ENCODE results near the gene SH3RF3. TPM values are rescaled to one million over a fixed set of nuclear protein-coding genes. Genes with fewer than 3 reads are reported as not detected.
"Not testable (repeated sequence)": the region's sequence is repeated elsewhere in the genome, so short reads cannot be mapped to it uniquely, and the experiment has no call there.

The SH3RF3 gene
- 32.5 and 35.8 TPM in 2 replicates for total RNA-seq

DNA sequence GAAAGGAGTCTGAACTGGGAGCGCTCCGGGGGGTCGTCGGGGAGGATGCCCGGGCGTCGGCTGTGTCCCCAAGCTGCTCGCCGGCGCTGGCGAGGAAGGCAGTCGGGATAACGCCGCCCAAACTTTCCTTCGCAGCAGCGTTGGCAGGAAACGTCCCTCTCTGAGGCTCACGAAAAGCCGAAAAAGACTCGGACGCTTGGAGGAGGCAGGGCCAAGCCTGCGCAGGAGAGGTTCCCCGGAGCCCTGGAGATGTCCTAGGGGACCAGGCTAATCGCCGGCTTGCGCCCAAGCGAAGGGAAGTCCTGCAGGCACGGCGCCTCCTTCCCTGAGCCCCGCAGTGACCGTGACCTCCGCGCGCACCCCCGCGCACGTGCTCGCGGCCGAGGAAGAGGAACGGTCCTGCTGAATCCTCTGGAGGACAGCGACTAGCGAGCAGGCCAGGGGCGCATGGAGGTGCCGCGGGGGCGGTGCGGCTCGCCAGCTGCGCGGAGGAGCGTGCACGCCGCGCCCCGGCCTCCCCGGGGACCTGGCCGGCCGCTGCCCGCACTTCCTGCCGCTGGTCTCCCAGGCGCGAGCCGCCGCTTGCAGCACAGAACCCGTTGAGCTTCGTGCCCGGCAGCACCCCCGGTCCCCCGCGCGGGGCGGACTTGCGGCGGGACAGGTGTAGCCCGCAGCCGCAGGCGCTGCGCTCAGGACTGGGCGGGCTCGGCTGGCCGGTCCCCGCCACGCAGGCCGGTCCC is at the start of gene SH3RF3:
SH3RF3 (plus strand) TSS at position 590 of the 740 bp plus-strand sequence.
- DNase-seq (ENCODE audit: extremely low read depth, low read depth, low spot score): no peak

DNA sequence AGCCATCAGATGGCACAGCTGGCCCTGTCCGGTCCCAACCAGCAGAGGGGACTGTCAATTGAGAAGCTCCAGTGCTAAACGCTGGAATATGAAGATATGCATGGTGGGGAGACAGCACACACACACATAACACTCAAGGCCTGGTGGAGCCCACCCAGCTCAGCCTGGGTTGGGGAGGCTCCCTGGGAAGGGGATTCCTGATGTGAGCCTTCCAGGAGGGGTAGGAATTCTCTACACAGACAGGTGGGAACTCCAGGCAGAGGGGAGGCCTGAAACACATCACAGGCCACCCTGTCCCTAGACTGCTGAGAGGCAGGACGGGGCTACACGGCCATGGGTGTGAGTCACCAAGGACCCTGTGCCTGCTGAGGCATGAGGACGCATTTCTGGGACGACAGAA is 49.4 kb upstream of the SH3RF3 start:
- DNase-seq (ENCODE audit: extremely low read depth, low read depth, low spot score): no peak

DNA sequence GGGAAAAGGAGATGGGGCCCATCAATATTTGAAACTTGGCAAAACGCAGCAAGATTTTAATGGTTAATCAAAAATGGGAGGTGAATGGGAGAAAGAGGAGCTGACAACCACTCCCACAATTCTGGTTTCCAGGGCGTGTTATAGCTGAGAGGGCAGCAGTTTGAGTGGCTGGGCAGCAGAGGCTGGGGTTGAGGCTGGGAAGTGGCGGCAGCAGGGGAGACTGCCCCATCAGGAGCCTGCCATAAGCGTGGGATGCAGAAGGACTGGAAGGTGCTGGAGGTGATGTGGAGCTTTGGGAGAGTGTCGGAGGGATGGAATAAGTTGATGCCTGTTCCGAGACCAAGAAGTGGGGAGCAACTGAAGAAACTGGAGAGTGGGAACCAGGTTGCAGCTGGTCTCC is 48.9 kb upstream of the SH3RF3 start:
- no peak for DNase-seq (ENCODE audit: extremely low read depth, low read depth, low spot score)

DNA sequence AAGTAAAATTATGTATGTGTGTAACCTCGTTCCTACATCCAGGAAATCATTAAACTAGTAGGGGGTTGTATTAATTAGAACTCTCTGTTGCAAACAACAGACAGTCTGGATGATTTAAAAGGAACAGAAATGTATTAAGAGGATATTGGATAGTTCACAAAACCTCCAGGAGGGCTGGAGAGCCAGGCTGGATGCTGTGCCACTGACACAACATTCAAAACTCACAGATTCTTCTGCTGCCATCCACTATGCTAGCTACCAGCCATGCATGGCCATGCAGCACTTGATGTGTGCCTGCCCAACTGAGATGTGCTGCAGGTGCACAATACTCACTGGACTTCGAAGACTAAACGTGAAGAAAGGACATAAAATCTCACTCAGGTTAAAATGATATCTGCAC is 48.2 kb upstream of the SH3RF3 start:
- DNase-seq (ENCODE audit: extremely low read depth, low read depth, low spot score): no peak

DNA sequence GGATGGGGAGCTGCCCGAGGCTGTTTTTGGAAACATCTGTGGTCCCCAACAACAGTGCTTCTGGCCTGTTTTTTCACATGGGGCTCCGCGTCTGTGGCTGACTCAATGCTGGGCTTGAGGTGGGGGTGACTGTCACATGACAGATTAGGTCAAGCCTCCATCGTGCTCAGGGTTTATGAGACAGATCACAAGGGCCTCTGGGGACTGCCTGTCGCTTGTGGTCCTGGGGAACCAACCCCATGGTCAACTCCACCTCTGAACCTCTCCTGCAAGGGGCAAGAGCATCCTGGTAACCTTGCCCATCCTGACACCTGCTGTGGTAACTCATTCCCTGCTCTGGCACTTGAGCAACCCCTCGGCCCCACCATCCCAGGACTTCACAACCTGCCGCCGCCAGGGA is 47.6 kb upstream of the SH3RF3 start:
- no peak for DNase-seq (ENCODE audit: extremely low read depth, low read depth, low spot score)

DNA sequence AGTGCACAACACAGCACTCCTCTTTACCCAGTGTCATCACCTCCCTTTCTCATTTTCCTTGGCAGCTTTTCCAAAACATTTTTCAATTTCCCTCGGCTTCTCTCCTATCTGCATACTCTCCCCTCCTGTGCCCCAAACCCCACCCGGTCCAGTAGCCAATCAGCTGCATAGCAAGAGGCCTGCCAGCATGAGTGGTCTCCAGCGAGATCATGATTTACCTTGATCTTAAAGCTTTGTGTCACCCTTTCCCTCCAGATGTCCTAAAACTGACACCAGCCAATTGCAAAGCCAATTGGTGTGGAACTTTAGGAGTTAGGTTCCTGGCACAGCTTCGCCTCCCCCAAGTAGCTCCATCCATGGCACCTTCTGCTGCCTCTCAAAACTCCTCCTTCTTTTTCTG is 45.2 kb upstream of the SH3RF3 start:
- DNase-seq (ENCODE audit: extremely low read depth, low read depth, low spot score): no peak

DNA sequence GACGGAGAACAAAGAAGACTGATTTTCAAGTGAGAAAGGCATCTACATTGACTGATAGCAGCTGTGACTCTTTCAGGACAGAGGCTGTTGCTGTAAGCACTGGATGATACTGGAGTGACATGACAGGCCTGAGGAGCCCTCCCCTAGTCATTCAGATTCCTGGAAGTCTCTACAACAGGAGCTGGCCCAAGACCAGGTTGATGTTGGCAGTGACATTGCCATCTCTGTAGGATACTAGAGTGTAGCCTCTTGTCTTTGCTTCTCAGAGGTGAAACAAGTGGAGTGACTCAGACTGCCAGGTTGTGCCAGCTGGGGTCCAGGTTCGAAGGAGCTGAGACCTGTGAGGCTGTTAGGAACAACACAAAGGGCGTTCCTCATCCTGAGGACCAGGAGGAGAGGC is 44.7 kb upstream of the SH3RF3 start:
- no peak for DNase-seq (ENCODE audit: extremely low read depth, low read depth, low spot score)

DNA sequence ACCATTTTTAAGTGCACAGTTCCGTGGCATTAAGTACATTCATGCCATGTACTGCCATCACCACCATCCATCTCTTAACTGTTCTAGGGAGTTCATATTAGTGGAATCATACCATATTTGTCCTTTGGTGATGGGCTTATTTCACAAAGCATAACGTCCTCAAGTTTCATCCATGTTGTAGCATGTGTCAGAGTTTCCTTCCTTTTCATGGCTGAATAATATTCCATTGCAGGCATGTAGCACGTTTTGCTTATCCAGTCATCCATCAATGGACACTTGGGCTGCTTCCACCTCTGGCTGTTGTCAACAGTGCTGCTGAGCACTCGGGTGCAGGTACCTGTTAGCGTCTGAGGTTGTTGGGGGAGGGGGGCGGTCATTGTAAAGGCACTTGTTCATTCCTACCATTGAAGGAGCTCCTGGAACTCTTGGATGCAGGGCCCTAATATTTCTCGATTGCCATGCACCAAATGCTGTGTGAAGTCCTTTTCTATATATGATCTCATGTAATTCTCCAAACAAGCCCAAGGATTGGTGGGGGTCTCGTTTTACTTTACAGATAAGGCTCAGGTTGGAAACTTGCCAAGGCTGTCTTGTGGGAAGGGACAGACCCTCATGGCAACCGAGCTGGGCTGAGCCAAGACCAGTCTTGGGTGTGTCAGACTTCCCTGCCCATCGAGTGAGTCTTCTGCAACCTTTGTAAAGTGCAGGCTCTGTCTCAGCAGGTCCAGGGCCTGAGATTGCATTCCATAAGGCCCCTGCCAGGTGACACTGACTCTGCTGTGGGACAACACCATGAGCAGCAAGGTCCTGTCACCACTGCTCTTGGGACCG is 42.9 kb upstream of the SH3RF3 start:
- no peak for DNase-seq (ENCODE audit: extremely low read depth, low read depth, low spot score)

DNA sequence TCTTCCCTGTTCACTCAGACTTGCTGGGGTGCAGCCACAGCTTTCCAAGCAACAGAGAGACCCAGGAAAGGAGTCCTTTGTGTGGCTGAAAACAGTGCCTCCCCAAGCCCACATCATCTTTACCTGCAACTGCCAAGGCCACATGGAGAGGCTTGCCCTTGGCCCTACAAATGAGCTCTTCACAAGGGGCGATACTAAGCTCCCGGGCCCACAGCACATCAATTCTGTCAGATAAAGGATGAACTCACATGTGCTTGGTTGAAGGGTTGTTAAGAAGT is 42.3 kb upstream of the SH3RF3 start:
- DNase-seq (ENCODE audit: extremely low read depth, low read depth, low spot score): no peak

DNA sequence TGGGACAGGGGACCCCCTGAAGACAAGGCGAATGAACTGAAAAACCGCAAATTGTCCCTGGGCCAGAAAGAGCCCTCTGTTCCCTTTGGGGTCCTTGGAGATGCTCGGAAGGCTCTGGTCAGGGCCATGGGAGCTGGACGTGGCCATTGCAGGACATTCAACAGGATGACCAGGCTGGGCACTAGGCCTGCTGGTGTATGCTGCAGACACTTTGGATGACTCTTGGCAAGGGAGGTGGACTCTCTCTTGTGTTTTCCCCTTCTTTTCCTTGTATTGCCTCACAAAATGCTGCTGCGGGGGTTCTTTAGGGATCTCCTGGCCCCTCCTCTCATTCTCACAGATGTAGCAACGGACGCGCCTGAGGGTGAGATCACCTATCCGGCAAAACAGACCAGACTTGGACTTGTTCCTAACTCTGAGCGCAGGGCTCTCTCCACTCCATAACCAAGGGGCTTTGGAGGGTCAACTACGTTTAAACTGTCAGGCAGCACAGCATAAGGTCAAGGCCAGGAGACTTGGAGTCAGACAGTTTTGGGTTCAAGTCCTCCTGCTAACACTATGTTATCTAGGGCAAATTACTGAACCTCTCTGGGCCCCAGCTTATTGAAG is 41.8 kb upstream of the SH3RF3 start:
- no peak for DNase-seq (ENCODE audit: extremely low read depth, low read depth, low spot score)

DNA sequence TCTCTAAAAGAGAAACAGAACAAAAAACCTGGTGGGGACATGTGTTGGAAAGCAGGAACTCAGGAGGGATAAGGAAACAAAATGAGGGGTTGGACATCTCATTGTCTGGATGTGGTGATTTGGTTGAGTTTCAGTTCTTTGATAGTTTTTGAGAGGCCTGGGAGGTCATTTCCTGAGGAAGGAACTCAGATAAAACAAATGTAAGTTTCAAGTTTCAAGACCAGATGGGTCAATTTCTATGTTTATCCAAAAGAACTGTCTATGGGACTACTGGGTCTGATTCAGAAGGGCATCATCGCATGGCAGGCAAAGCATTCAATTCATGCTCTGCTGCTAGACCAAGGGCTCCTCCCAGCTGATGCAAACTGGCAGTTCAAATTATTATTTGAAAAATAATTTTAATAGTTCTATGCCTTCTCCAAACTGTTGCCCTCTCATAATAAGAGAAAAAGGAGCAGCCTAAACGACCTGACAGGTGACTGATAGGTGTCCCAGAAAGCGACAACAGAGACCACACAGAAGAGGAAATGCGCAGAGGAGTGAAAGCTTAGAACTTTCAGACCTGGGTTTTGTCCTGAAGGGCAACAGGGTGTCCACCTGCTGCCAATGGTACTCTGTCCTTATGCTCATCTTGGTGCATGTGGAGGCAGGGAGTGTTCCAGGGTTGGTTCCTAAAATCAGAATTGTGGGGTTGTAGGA is 39.3 kb upstream of the SH3RF3 start:
- DNase-seq (ENCODE audit: extremely low read depth, low read depth, low spot score): no peak

DNA sequence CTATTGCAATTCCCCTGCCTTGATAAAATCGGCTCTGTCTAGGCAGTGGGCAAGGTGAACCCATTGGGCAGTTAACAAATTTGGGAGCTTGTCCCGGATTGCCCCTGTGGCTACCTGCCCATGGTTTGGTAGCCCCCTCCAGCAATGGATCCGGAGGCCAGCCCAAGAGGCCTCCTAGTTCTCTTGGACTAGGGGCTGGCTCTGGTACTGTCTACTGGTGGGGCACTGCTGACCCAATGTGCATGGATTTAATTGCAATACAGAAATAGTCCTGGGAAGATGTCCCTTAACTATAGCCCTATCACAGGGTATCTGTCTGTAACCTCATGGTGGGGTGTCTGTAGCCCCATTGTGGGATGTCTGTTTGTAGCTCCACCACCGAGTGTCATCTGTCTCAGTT is 37.5 kb upstream of the SH3RF3 start:
- no peak for DNase-seq (ENCODE audit: extremely low read depth, low read depth, low spot score)

DNA sequence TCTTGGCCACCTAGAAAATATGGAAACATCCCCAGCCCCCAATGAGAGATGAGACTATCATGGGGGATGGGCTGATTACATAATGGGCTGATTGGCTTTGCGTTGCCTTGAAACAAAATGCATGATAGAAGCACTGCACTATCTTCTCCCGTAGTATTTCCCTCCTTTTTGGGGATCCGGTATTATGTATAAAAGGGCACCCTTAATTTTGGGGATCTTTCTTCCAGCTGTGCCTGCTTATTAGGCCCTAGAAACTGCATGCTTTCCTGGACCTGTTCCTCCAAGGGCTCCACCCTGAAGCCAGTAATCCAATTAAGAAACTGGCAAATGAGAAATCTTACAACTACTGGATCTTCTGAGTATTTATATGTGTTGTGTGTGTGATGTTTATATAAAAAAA is 34.9 kb upstream of the SH3RF3 start:
- DNase-seq (ENCODE audit: extremely low read depth, low read depth, low spot score): no peak

DNA sequence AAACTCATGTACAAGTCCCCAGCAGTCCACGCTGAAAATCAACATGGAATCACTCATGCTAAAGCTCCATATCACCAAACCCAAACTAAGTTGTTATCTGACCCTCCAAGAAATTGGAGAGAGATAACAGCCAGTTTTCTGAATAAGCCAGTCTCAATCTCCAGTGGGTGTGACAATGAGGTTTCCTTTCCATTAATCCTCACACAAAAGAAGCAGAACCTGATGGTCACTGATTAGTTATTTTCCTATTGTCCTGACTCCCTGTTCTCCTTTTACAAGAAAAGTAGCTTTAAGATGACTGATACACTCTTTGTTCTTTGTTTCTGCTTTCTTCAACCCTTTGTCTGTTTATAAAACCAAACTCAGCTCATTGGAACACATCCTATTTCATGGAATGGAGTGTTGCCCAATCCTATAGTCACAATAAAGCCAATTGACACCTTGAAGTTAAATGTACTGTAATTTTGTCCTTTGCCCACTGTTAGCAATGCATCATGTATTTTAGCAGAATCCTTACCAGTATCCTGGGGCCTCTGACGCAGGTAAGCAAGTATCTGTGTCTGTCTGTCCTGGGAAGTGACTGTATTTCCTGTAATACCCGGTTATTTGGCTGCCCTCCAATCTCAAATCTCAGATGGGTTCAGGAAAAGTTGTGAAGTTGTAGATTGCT is 30.6 kb upstream of the SH3RF3 start:
- peak; percentile 87 for DNase-seq (ENCODE audit: extremely low read depth, low read depth, low spot score)

DNA sequence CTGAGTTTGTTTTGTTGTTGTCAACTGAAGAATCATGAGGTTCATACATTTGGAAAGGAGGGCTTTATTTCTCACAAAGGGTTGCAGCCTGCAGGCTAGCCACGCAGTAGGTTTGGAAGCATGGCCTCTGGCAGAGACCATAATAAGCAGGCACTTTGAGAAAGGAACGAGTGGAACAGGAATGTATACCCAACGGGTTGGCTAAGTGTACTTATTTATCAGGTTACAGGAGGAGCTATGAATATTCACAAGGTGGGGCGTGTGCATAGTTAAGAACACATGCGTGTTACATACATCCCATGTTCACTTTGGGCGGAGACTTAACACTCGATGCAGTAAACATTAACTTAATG is 30.1 kb upstream of the SH3RF3 start:
- no peak for DNase-seq (ENCODE audit: extremely low read depth, low read depth, low spot score)

DNA sequence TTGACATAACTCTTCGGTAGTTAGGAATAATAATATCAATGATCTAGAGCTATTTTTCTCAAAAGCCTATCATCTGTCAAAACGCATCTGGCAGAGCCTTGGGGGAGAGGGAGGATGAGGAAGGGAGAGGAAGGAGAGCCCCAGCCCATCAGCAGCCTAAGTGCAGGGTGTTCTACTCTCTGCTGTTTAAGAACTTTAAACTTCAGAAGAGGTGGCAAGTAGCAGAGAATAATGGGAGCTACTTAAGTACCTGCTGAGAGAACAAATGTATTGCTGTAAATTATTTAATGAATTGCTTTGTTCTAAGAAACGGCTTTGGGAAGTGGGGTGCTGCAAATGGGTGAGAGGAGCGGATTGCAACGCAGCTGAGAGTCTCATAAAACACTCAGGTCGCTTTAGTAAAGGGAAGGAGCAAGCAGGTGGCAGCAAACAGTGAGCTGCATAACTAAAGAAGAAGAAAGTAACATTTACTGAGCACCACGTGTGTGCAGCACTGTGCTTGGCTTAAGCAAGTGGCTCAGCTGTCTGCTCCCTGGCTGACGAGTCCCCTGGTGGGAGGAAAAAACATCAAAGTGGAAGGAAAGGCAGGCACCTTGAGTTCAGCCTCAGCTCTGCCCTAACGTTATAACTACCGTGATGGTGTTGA is 26.3 kb upstream of the SH3RF3 start:
- DNase-seq (ENCODE audit: extremely low read depth, low read depth, low spot score): no peak

DNA sequence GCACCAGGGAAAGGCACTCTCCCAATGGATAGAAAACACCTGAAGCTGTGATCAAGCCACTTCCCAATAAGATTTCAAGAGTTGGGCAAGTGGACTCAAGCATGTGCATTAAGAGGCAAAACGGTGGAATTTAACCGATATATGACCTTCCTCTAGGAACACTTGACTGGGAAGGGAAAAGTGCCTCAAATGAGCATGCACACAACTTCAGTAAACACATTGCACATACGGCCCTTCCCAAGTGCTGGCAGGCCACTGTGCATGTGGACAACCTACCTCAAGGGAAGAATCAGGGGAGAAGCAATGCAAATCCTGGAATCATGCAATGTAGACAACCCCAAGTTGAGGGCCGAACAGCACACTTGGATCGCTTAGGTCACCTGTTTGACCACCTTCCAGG is 23.9 kb upstream of the SH3RF3 start:
- no peak for DNase-seq (ENCODE audit: extremely low read depth, low read depth, low spot score)

DNA sequence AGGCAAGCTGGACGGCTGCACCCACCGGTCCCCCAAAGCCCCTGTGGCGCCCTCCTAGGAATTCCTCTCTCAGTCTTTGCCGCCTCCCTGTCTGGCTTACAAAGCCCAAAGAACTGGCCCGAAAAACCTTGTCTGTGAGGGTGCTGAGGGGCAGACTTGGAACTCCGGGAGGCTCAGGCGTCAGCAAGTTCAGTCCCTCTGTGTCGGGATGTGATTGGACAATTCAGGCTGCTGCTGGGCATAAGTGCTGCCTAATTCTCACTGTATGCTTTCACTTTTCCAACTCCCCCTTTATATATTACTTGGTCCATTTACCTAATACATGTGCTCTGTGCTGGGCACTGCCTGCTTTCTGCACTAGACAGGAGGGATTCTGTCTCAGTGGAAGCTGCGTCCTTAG is 20.3 kb upstream of the SH3RF3 start:
- no peak for DNase-seq (ENCODE audit: extremely low read depth, low read depth, low spot score)

DNA sequence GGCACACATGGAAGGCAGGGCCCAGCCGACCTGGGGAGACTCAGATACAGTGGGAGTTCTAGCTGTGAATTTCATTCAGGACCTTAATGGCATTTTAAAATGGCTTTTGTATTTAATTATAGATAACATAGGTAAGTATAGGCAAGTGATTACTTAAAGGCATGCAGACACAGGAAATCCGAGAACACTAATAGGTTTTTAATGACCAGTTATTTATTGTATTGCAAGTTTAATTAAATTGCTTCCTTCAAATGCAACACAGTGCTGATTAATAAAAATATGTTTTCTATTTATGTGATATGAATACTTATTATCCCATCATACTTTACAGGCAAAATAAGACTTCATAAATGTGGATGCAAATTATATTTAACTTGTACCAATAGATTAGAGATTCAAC is 19.7 kb upstream of the SH3RF3 start:
- no peak for DNase-seq (ENCODE audit: extremely low read depth, low read depth, low spot score)

DNA sequence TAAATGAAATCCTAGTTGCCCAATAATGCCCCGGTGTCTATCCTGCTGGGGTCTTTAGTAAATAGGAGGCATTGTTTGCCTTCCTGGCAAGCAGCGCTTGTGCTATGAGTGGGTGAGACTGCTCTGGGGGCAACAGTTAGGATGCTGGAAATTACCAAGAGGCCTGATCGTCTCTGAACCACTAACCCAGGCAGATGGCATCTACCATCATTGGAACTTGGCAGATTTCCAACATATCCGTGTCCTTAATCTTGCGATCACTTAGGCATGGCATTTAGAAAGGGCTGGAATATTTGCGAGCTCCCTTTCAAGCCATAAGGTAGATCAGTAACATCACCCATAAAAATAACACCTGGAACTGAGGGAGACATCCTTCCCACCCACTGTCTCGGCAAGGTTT is 18.8 kb upstream of the SH3RF3 start:
- DNase-seq (ENCODE audit: extremely low read depth, low read depth, low spot score): no peak

DNA sequence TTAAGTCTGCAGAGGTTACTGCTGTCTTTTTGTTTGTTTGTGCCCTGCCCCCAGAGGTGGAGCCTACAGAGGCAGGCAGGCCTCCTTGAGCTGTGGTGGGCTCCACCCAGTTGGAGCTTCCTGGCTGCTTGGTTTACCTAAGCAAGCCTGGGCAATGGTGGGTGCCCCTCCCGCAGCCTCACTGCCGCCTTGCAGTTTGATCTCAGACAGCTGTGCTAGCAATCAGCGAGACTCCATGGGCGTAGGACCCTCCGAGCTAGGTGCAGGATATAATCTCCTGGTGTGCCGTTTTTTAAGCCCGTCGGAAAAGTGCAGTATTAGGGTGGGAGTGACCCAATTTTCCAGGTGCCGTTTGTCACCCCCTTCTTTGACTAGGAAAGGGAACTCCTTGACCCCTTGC is 11.8 kb upstream of the SH3RF3 start:
- DNase-seq (ENCODE audit: extremely low read depth, low read depth, low spot score): not testable (repeated sequence)
